ENCODE measurements around the gene CDH4.

Gene CDH4

GRCh38 chr20:61582196-61582923, 330.3 kb downstream of the CDH4 start:
- no peak for DNase-seq (ENCODE audit: low read depth)

- no peak for DNase-seq (ENCODE audit: low read depth)
Observed at GRCh38 chr20:61583356-61583755, 331.3 kb downstream of the CDH4 start.

GRCh38 chr20:61584851-61585250, 332.8 kb downstream of the CDH4 start:
- no peak for DNase-seq (ENCODE audit: low read depth)

- DNase-seq (ENCODE audit: low read depth) = no peak
Observed at GRCh38 chr20:61585764-61586163, 333.7 kb downstream of the CDH4 start.

GRCh38 chr20:61587036-61587435, 335.0 kb downstream of the CDH4 start:
- no peak for DNase-seq (ENCODE audit: low read depth)

- DNase-seq (ENCODE audit: low read depth) = no peak
Observed at GRCh38 chr20:61587681-61588289, 335.7 kb downstream of the CDH4 start.

GRCh38 chr20:61588411-61589385, 336.6 kb downstream of the CDH4 start:
- DNase-seq (ENCODE audit: low read depth) = peak; percentile 62

GRCh38 chr20:61590236-61590635, 338.2 kb downstream of the CDH4 start:
- DNase-seq (ENCODE audit: low read depth) = no peak

GRCh38 chr20:61593516-61593915, 341.5 kb downstream of the CDH4 start:
- DNase-seq (ENCODE audit: low read depth) = no peak

GRCh38 chr20:61594198-61594597, 342.1 kb downstream of the CDH4 start:
- no peak for DNase-seq (ENCODE audit: low read depth)

GRCh38 chr20:61595216-61595615, 343.2 kb downstream of the CDH4 start:
- no peak for DNase-seq (ENCODE audit: low read depth)

- DNase-seq (ENCODE audit: low read depth) = no peak
Observed at GRCh38 chr20:61596687-61597330, 344.7 kb downstream of the CDH4 start.

- no peak for DNase-seq (ENCODE audit: low read depth)
Observed at GRCh38 chr20:61597996-61598395, 345.9 kb downstream of the CDH4 start.

GRCh38 chr20:61598586-61598985, 346.5 kb downstream of the CDH4 start:
- DNase-seq (ENCODE audit: low read depth) = no peak

- DNase-seq (ENCODE audit: low read depth) = no peak
Observed at GRCh38 chr20:61599061-61599531, 347.0 kb downstream of the CDH4 start.

GRCh38 chr20:61599541-61599992, 347.5 kb downstream of the CDH4 start:
- DNase-seq (ENCODE audit: low read depth) = no peak

GRCh38 chr20:61600016-61600415, 348.0 kb downstream of the CDH4 start:
- no peak for DNase-seq (ENCODE audit: low read depth)

GRCh38 chr20:61601361-61601760, 349.3 kb downstream of the CDH4 start:
- no peak for DNase-seq (ENCODE audit: low read depth)

GRCh38 chr20:61601853-61602252, 349.8 kb downstream of the CDH4 start:
- DNase-seq (ENCODE audit: low read depth) = no peak

GRCh38 chr20:61603715-61604114, 351.7 kb downstream of the CDH4 start:
- DNase-seq (ENCODE audit: low read depth) = no peak

- DNase-seq (ENCODE audit: low read depth) = no peak
Observed at GRCh38 chr20:61604549-61604948, 352.5 kb downstream of the CDH4 start.

- DNase-seq (ENCODE audit: low read depth) = no peak
Observed at GRCh38 chr20:61605283-61605682, 353.2 kb downstream of the CDH4 start.

Measured in fibroblast of the conjunctiva (primary cell).